Suprapubic skin (tissue), 3 donors: Measurements from ENCODE around the gene DPYD.

Source experiments
- EP300 ChIP-seq: sonication (generic); formaldehyde crosslinking; IDR thresholded peaks from one replicate; pipeline ENCODE4 v1.6.1; 2017; ENCODE audit warnings: antibody characterized with exemption
- POLR2A ChIP-seq, 2 donors: fragments of 450-650 bp; IDR thresholded peaks; one replicate each; pipeline ENCODE4 v1.6.1; 2017; ENCODE audit warnings: antibody characterized with exemption in 2 of 2, mild to moderate bottlenecking in 2 of 2, moderate library complexity in 2 of 2
- TF ChIP-seq, protein P1 (sequence below), 2 donors: fragments of 200-600 bp in 1 of 2; fragments of 450-650 bp in 1 of 2; sonication (generic) in 1 of 2; IDR thresholded peaks; one replicate each; pipeline ENCODE4 v1.5.1; 2016 to 2019; ENCODE audit warnings: antibody characterized with exemption in 2 of 2, mild to moderate bottlenecking in 1 of 2, moderate library complexity in 1 of 2

DNA sequence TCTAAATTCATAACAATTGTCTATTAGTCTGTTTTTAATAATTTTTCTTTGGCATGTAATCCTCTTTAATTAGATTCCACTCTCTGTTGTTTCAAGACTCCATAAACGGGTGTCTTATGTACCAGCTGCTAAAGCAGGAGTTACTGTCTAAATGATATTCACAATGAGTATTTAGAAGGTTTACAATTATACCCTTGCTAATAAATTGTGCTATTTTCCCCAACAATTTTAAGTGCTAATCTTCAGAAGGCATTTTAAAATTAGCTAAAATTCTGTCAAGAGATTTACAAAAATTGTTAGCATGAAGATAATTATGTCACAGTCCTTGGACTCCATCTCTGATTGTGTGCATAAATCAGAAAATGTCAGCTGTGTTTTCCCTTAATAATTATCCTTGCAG lies 83.7 kb downstream of the DPYD start:
- TF ChIP-seq, protein P1, sequence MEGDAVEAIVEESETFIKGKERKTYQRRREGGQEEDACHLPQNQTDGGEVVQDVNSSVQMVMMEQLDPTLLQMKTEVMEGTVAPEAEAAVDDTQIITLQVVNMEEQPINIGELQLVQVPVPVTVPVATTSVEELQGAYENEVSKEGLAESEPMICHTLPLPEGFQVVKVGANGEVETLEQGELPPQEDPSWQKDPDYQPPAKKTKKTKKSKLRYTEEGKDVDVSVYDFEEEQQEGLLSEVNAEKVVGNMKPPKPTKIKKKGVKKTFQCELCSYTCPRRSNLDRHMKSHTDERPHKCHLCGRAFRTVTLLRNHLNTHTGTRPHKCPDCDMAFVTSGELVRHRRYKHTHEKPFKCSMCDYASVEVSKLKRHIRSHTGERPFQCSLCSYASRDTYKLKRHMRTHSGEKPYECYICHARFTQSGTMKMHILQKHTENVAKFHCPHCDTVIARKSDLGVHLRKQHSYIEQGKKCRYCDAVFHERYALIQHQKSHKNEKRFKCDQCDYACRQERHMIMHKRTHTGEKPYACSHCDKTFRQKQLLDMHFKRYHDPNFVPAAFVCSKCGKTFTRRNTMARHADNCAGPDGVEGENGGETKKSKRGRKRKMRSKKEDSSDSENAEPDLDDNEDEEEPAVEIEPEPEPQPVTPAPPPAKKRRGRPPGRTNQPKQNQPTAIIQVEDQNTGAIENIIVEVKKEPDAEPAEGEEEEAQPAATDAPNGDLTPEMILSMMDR (IDR thresholded peaks at IDR 0.05): no peak
- TF ChIP-seq EP300 (no peak), POLR2A (IDR thresholded peaks at IDR 0.05) (no peak)
